Mesenchymal stem cell (in vitro differentiated cells and primary cell): ENCODE data around the gene MICAL3.

Source experiments
- DNase-seq: peaks from one replicate; pipeline ENCODE4 v3.0.0-alpha.2; 2013
- H2AFZ ChIP-seq: one replicate; pipeline ENCODE4 v1.6.1; 2013; ENCODE audit warnings: low read depth, mild to moderate bottlenecking, control low read depth, inconsistent platforms, low read length, moderate library complexity
- H2AK5ac ChIP-seq: 2 replicates; pipeline ENCODE4 v1.6.1; 2013; ENCODE audit warnings: low read length, moderate library complexity, mild to moderate bottlenecking, inconsistent platforms; ENCODE audit not compliant: severe bottlenecking
- H2BK120ac ChIP-seq: one replicate; pipeline ENCODE4 v1.6.1; 2013; ENCODE audit warnings: low read depth, mild to moderate bottlenecking, inconsistent platforms, low read length, moderate library complexity
- H2BK12ac ChIP-seq, 2 experiments: one replicate each; pipeline ENCODE4 v1.6.1; 2013; ENCODE audit warnings: inconsistent platforms in 2 of 2, low read length in 2 of 2, mild to moderate bottlenecking in 2 of 2, moderate library complexity in 2 of 2, control low read depth in 1 of 2
- H2BK15ac ChIP-seq: one replicate; pipeline ENCODE4 v1.6.1; 2013; ENCODE audit warnings: mild to moderate bottlenecking, low read depth, inconsistent platforms; ENCODE audit not compliant: poor library complexity, severe bottlenecking
- H2BK5ac ChIP-seq: 2 replicates; pipeline ENCODE4 v1.6.1; 2013; ENCODE audit warnings: low read depth, mild to moderate bottlenecking, low read length, control low read depth, inconsistent platforms; ENCODE audit not compliant: poor library complexity, severe bottlenecking
- H3K14ac ChIP-seq, 2 experiments: one replicate each; pipeline ENCODE4 v1.6.1; 2013; ENCODE audit warnings: inconsistent platforms in 2 of 2, low read length in 2 of 2, control low read depth in 1 of 2, mild to moderate bottlenecking in 1 of 2, moderate library complexity in 1 of 2
- H3K18ac ChIP-seq, 2 experiments: one replicate each; pipeline ENCODE4 v1.6.1; 2013; ENCODE audit warnings: inconsistent platforms in 2 of 2, low read length in 2 of 2, control low read depth in 1 of 2, low read depth in 1 of 2, mild to moderate bottlenecking in 1 of 2
- H3K23ac ChIP-seq, 2 experiments: one replicate each; pipeline ENCODE4 v1.6.1; 2013; ENCODE audit warnings: inconsistent platforms in 2 of 2, low read length in 2 of 2, mild to moderate bottlenecking in 2 of 2, moderate library complexity in 2 of 2, control low read depth in 1 of 2
- H3K27ac ChIP-seq: 2 replicates; pipeline ENCODE4 v1.5.1; 2013; ENCODE audit warnings: mild to moderate bottlenecking, moderate library complexity, low read length, control low read depth, inconsistent platforms; ENCODE audit not compliant: poor library complexity, severe bottlenecking
- H3K27me3 ChIP-seq, 2 experiments: 2 replicates each; pipeline versions ENCODE4 v1.6.1 to v1.7.0; 2013; ENCODE audit warnings: low read length in 2 of 2, mild to moderate bottlenecking in 2 of 2, moderate library complexity in 2 of 2, control low read depth in 1 of 2, inconsistent platforms in 1 of 2; ENCODE audit not compliant: control insufficient read depth in 1 of 2, insufficient read depth in 1 of 2
- H3K36me3 ChIP-seq, 2 experiments: 2 replicates each; pipeline versions ENCODE4 v1.6.1 to v1.7.0; 2013; ENCODE audit warnings: low read length in 2 of 2, control low read depth in 1 of 2, inconsistent platforms in 1 of 2, low read depth in 1 of 2, mild to moderate bottlenecking in 1 of 2; ENCODE audit not compliant: insufficient read depth in 2 of 2, control insufficient read depth in 1 of 2
- H3K4ac ChIP-seq, 2 experiments: one replicate each; pipeline ENCODE4 v1.6.1; 2013; ENCODE audit warnings: inconsistent platforms in 2 of 2, low read length in 2 of 2, mild to moderate bottlenecking in 2 of 2, moderate library complexity in 2 of 2, control low read depth in 1 of 2, low read depth in 1 of 2
- H3K4me1 ChIP-seq: 2 replicates; pipeline ENCODE4 v1.6.1; 2013; ENCODE audit warnings: low read depth, low read length, control low read depth; ENCODE audit not compliant: control insufficient read depth, insufficient read depth
- H3K4me2 ChIP-seq: 2 replicates; pipeline ENCODE4 v1.6.1; 2013; ENCODE audit warnings: low read length, mild to moderate bottlenecking, inconsistent platforms; ENCODE audit not compliant: poor library complexity, severe bottlenecking
- H3K4me3 ChIP-seq, 2 experiments: 2 replicates each; pipeline versions ENCODE4 v1.5.1 to v1.7.0; 2013; ENCODE audit warnings: low read length in 2 of 2, mild to moderate bottlenecking in 2 of 2, control low read depth in 1 of 2, low read depth in 1 of 2; ENCODE audit not compliant: insufficient read depth in 1 of 2
- H3K79me1 ChIP-seq: replicated peaks from 2 replicates; pipeline ENCODE4 v1.6.1; 2013; ENCODE audit warnings: mild to moderate bottlenecking, control low read depth, low read length, inconsistent platforms; ENCODE audit not compliant: poor library complexity, severe bottlenecking
- H3K9ac ChIP-seq: 2 replicates; pipeline ENCODE4 v1.7.0; 2013; ENCODE audit warnings: mild to moderate bottlenecking, low read length, moderate library complexity
- H3K9me3 ChIP-seq: 2 replicates; pipeline ENCODE4 v1.7.0; 2013; ENCODE audit warnings: mild to moderate bottlenecking, low read length; ENCODE audit not compliant: control insufficient read depth
- H4K8ac ChIP-seq: one replicate; pipeline ENCODE4 v1.6.1; 2013; ENCODE audit warnings: inconsistent platforms, mild to moderate bottlenecking, low read length, moderate library complexity
- H4K91ac ChIP-seq: one replicate; pipeline ENCODE4 v1.6.1; 2013; ENCODE audit warnings: mild to moderate bottlenecking, low read length, inconsistent platforms
- WGBS: methylation state at CpG from one replicate; pipeline ENCODE4 v1.1.7; 2013; ENCODE audit warnings: mixed read lengths; 5-methylcytosine and 5-hydroxymethylcytosine counted together

The MICAL3 gene

DNA sequence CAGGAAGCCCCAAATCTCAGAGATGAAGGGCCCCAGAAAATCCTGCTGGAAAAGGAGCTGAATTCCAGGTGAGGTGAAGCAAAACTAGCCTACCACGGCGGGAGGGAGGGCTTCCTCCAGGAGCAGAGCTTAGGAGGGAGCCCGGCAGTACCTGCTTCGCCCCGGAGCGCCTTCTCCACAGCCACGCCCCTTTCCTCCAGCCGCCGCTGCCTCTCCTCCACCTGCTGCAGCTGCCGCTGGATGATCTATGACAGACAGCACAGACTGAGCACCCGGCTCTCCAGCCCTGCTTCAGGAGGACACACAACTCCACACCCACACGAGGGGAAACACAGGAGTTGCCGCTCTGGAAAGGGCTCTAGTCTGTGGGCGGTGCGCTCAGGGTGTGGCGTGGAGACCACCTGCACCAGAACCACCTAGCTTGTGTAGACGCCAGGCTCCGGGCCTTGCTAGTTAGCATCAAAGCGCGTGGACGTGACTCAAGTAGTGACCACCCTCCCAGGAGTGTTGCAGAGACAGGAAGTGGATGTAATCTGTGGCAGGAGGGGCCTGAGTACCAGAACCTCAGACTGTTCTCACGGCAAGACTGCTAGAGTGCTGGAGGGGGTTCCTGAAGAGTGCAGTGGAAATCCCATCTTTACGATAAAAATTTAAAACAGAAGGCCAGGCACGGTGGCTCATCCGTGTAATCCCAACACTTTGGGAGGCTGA lies 215.5 kb downstream of the MICAL3 start:
- Histone ChIP-seq H3K4me2 (no peak overlapping the region), H2AK5ac (peak overlapping the region; percentile 80), H3K14ac (no peak overlapping the region), H3K36me3 (peaks cover 77 to 84% of the 10 kb centered on the region in 2 experiments), H2BK5ac (no peak overlapping the region), H2BK120ac (no peak overlapping the region), H3K27me3 (no peaks in the 10 kb centered on the region), H4K8ac (no peak overlapping the region), H3K18ac (no peak overlapping the region), H3K4ac (no peak overlapping the region), H3K9ac (no peak overlapping the region), H3K79me1 (peaks cover 22% of the 10 kb centered on the region), H2BK15ac (no peak overlapping the region), H3K23ac (no peak overlapping the region), H3K9me3 (no peaks in the 10 kb centered on the region), H4K91ac (no peak overlapping the region), H3K4me3 (no peak overlapping the region), H2AFZ (no peak overlapping the region), H2BK12ac (no peak overlapping the region), H3K27ac (peak overlapping the region; percentile 88), H3K4me1 (peaks cover 31% of the 10 kb centered on the region)
- WGBS = 82% methylated on average over 25 of the region's 25 CpGs
- DNase-seq = peak; percentile 49

DNA sequence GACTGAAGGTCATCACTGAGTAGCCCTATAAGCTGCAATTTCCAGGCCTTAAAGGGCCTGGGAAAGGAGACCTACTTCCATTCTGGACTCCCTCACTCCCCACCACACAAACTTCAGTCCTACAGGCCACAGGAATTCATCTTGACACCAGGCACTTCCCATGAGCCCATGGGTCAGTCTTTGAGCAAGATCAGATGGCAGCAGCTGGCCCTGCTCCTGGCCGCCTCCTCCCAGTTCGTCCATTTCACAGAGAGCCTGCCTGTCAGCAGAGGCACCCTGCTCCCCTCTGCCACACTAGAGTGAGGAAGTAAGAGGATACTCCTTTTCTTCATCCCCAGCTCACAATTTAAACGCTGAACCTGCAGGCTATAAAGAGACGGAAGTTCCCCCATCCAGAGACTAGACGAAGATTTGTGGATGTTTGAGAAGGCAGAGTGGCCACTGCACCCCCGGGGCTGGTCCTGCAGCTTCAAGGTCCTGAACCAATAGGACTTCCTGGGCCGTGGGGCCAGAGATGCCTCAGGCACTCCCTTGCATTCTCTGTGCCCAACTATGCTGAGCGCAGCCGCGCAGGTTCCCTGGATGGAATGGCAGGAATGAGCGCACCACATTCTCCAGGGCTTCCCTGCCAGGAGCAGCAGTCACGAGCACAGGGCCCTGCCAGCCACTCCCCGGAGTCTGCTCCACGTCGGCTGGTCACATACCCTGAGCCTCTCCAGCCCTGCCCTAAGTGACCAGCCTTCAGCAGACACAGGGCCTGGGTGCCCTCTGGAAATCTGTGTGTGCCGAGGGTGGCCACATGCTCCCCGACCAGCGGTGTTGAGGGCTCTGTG lies 216.6 kb downstream of the MICAL3 start:
- WGBS = 88% methylated on average over 18 of the region's 18 CpGs
- H2AK5ac ChIP-seq = peak overlapping the region; percentile 80
- no peak overlapping the region for H2BK15ac ChIP-seq
- H3K79me1 ChIP-seq = peaks cover 22% of the 10 kb centered on the region
- H2BK120ac ChIP-seq = no peak overlapping the region
- H3K4me1 ChIP-seq = peaks cover 32% of the 10 kb centered on the region
- peak; percentile 64 for DNase-seq
- H3K4ac ChIP-seq = no peak overlapping the region
- H3K18ac ChIP-seq = no peak overlapping the region
- H3K27me3 ChIP-seq = no peaks in the 10 kb centered on the region
- peak overlapping the region; percentile 88 for H3K27ac ChIP-seq
- no peak overlapping the region for H3K4me2 ChIP-seq
- H4K91ac ChIP-seq = peak overlapping the region; percentile 16
- no peak overlapping the region for H2BK12ac ChIP-seq
- H3K9me3 ChIP-seq = no peaks in the 10 kb centered on the region
- H3K4me3 ChIP-seq = no peak overlapping the region
- H3K36me3 ChIP-seq = peaks cover 77 to 79% of the 10 kb centered on the region in 2 experiments
- no peak overlapping the region for H3K9ac ChIP-seq
- H3K14ac ChIP-seq = no peak overlapping the region
- H2AFZ ChIP-seq = no peak overlapping the region
- no peak overlapping the region for H3K23ac ChIP-seq
- H2BK5ac ChIP-seq = peak overlapping the region; percentile 73
- H4K8ac ChIP-seq = peak overlapping the region; percentile 13

DNA sequence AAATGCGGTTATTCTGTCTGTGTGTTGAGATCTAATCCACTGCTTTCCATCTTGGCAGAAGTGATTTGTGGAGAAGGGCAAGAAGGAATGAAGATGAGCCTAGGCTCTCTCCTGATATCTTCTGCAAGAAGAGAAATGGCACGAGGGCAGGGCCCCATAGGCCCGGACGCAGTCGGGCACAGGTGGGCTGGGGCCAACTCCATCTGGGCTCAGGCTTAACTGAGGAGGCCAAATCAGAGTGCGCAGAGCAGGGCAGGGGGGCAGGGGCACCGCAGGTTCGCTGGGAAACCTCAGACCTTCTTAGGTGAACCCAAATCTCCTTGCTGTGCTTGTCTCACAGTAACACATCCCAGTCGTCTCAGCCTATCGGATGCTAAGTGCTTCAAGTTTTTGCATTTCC lies 217.3 kb downstream of the MICAL3 start:
- Histone ChIP-seq H2BK5ac (peak overlapping the region; percentile 0), H2BK120ac (no peak overlapping the region), H3K79me1 (peaks cover 20% of the 10 kb centered on the region), H3K27me3 (no peaks in the 10 kb centered on the region), H2BK15ac (no peak overlapping the region), H3K4me1 (peaks cover 32% of the 10 kb centered on the region), H3K14ac (no peak overlapping the region), H3K4ac (no peak overlapping the region), H3K27ac (peak overlapping the region; percentile 88), H3K18ac (no peak overlapping the region), H3K36me3 (peaks cover 72 to 76% of the 10 kb centered on the region in 2 experiments), H3K4me3 (no peak overlapping the region), H3K9ac (no peak overlapping the region), H3K23ac (no peak overlapping the region), H3K4me2 (no peak overlapping the region), H4K91ac (no peak overlapping the region), H4K8ac (no peak overlapping the region), H2BK12ac (no peak overlapping the region), H2AK5ac (peak overlapping the region; percentile 61), H3K9me3 (no peaks in the 10 kb centered on the region), H2AFZ (no peak overlapping the region)
- WGBS = 96% methylated on average over 10 of the region's 10 CpGs
- no peak for DNase-seq

GRCh38 chr22:17806437-17806836 lies 217.9 kb downstream of the MICAL3 start:
- H3K4me3 ChIP-seq = no peak overlapping the region
- H3K4ac ChIP-seq = no peak overlapping the region
- H3K79me1 ChIP-seq = peaks cover 22% of the 10 kb centered on the region
- H3K4me1 ChIP-seq = peaks cover 32% of the 10 kb centered on the region
- H3K18ac ChIP-seq = no peak overlapping the region
- H3K27me3 ChIP-seq = no peaks in the 10 kb centered on the region
- H3K9me3 ChIP-seq = no peaks in the 10 kb centered on the region
- H3K4me2 ChIP-seq = no peak overlapping the region
- H4K91ac ChIP-seq = no peak overlapping the region
- WGBS = 50% methylated on average over 1 of the region's 2 CpGs
- H3K27ac ChIP-seq = no peak overlapping the region
- H3K36me3 ChIP-seq = peaks cover 69 to 72% of the 10 kb centered on the region in 2 experiments
- no peak overlapping the region for H3K9ac ChIP-seq
- H2AFZ ChIP-seq = no peak overlapping the region
- H2BK5ac ChIP-seq = no peak overlapping the region
- H2BK120ac ChIP-seq = no peak overlapping the region
- no peak overlapping the region for H2BK12ac ChIP-seq
- no peak overlapping the region for H2BK15ac ChIP-seq
- H3K23ac ChIP-seq = no peak overlapping the region
- H4K8ac ChIP-seq = no peak overlapping the region
- H3K14ac ChIP-seq = no peak overlapping the region
- H2AK5ac ChIP-seq = no peak overlapping the region
- DNase-seq = no peak
